HFF-Myc (cell line): ENCODE measurements around the gene TOM1L2.

Experiments used
- DNase-seq: peaks from one replicate; pipeline ENCODE4 v3.0.0-alpha.2; 2011; ENCODE audit warnings: low read depth; ENCODE audit errors: extremely low read depth
- H3K4me3 ChIP-seq: replicated peaks from 2 replicates; pipeline ENCODE4 v1.5.1; 2011; ENCODE audit warnings: low read depth, mild to moderate bottlenecking, control low read depth, low read length
- CTCF ChIP-seq: IDR thresholded peaks from 2 replicates; pipeline ENCODE4 v1.5.1; 2012; ENCODE audit warnings: mild to moderate bottlenecking, low read depth, low read length, control low read depth; ENCODE audit errors: missing control alignments

The TOM1L2 gene

GRCh38 chr17:18016426-18016825 lies 44.2 kb upstream of the TOM1L2 start:
- DNase-seq: no peak
- no peak overlapping the region for H3K4me3 ChIP-seq
- no peak for TF ChIP-seq CTCF

DNA sequence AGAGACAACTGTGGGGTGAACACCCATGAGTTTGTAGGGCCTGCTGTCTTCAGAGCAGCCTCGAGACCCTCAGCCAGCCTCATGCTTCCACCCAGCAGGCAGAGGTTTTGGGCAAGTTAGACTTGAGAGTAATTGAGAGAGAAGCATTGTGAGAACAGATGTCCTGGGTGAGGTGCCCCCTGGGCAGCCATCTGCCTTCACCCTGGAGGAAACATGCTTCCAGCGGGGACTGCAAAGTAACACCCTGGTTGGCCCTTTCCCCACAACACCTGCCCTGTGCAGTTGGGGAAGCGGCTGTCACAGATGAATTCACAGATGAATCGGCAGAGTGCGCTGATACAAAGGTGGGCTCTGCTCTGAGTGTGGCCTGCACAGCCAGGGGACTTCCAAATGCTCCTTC lies 43.4 kb upstream of the TOM1L2 start:
- TF ChIP-seq CTCF: no peak
- no peak overlapping the region for H3K4me3 ChIP-seq
- DNase-seq: no peak

DNA sequence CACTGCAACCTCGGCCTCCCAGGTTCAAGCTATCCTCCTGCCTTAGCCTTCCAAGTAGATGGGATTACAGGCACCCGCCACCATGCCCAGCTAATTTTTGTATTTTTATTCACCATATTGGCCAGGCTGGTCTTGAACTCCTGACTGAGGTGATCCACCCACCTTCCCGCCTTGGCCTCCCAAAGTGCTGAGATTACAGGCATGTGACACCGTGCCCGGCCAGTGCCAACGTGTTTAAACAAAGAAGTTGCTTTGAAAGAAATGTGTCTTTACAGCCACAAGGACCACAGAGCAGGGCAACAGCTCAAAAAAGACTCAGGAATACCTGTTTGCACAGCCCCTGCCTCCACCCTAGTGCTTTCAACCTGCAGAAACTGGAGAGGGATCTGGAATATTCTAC lies 41.8 kb upstream of the TOM1L2 start:
- TF ChIP-seq CTCF: no peak
- no peak for DNase-seq

GRCh38 chr17:18011286-18011685 lies 39.1 kb upstream of the TOM1L2 start:
- DNase-seq: no peak
- TF ChIP-seq CTCF: no peak
- no peak overlapping the region for H3K4me3 ChIP-seq

More for the DNA sequence above, 41.8 kb upstream of the TOM1L2 start:
- no peak overlapping the region for H3K4me3 ChIP-seq

DNA sequence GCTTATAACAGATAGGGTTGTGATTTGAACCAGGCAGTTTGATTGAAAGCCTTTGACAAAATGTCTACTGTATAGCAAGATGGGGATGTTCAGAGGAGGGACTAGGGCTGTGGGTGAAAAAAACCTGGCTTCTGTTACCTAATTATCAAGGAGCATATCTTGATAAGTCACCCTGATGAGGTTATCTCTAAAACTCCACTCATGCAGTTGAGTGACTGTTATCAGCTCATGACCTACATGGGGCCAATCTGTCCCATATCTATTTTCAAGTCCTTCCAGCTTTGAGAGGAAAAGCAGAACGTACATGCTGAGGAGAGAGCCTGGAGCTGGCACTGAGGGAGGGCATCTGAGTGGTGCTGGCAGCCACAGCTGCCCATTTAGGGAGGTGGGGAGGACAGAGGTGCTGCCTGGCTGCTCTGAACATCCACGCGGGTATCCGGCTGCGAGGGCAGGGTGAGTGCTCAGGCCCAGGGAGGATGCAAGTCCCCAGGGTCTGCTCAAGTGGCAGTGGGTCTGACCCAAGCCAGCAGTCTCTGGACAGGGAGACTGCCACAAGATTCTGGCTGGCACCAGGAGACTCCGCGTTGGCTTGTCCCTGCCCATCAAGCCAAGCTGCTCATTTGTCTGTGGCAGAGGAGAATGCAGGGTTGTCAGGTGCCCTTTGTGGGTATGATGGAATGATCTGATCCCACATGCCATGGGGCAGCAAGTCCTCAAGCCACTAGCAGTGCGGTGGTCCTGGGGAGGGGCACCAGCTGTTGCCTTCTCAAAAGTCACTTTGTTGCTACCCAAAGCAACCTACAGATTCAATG lies 37.6 kb upstream of the TOM1L2 start:
- TF ChIP-seq CTCF: no peak
- no peak overlapping the region for H3K4me3 ChIP-seq
- no peak for DNase-seq

- no peak overlapping the region for H3K4me3 ChIP-seq
- TF ChIP-seq CTCF: no peak
- DNase-seq: no peak
Observed at GRCh38 chr17:18008496-18009268, 36.5 kb upstream of the TOM1L2 start.
